ENCODE data around the gene MLST8. TPM values are rescaled to one million over a fixed set of nuclear protein-coding genes. Genes with fewer than 3 reads are reported as not detected.
"Not testable (repeated sequence)": the region's sequence is repeated elsewhere in the genome, so short reads cannot be mapped to it uniquely, and the experiment has no call there.

MLST8 gene
- polyA plus RNA-seq, 5 donors: 32.3 to 48.6 (median 33.9) TPM

DNA sequence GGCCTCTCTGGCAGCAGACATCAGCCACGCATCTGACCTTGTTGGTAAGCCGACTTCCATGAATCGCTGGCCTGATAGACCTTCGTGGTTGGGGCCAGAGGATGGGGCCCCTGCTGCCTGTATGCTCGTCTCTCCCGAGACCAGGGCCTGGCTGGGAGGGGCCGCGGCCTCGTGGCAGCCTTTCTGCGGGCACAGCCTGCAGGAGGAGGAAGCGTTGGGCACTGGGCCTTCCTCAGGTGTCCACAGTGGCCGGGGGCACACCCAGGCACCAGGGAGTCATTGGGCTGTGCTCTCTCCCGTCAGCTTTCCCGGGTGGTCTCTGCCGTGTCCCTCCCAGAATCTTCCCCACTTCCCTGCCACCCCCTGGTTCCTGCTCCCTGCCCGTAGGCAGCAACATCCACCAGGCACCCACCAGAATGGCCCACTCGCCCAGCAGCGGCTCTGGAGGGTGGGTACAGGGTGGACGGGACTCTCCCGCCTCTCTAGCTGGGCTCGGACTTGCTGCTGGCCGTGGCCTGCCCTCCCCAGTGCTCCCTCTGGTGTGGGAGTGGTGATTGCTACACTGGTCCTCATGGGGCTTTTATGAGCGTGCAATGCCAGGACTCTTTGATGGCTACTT lies 24.5 kb downstream of the MLST8 start:
- DNase-seq: no peak

DNA sequence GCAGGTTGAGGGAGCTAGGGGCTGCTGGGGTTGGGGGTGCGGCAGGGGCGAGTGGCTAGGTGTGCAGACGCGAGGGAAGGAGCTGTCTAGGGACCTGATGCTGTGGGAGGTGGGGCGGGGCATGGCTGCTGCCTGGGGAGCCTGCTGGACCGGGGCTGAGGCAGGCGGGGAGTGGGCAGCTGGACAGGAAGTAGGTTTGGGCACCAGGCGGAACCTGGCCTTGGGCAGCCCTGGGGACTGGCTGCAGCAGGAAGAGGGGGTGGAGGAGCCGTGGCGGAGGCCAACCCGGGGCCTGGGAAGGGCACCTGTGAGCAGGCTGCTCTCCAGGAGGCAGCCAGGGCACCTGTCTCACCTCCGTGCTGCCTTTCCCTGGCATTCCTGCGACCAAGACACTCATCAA lies 25.1 kb downstream of the MLST8 start:
- DNase-seq: no peak

DNA sequence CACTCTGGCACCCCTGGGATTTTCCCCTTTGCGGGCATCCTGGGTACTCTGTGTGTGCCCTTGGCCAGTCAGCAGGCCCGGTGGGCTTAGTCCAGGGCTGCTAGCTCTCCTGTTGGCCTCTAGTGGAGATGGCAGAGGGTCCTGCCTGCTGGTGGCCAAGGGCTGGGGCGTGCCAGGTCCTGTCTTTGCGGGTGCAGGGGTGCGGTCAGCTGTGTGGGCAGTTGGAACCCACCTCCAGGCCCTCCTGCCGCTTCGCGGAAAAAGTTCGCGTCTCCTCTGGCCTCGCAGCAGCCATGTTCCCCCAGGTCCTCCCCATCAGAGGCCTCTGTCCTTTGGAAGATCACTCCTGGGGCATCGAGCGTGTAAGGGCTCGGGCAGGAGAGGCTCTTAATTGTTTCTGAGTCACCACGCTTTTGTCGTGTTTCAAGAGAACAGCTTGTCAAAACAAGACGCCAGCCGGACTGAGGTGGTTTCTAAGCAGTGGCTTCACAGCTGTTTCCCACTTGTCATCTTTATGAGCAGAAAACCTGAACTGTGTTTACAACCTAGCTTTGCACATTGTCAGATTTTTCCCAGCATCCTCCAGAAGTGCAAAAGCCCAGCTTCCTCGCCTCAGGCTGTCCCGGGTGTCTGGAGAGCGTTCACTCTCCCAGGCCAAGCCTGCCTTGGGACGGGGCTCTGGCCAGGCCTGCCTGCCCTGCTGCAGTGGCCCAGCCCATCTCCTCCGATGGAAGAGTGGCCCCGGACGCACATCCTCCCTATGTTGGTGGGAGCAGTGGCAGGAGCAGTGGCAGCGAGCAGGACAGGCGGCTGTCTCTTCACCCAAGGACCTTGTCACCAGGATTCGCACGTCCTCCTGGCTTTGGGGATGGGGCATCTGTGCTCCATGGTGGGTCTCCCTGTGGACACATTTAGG lies 26.0 kb downstream of the MLST8 start:
- no peak for DNase-seq

DNA sequence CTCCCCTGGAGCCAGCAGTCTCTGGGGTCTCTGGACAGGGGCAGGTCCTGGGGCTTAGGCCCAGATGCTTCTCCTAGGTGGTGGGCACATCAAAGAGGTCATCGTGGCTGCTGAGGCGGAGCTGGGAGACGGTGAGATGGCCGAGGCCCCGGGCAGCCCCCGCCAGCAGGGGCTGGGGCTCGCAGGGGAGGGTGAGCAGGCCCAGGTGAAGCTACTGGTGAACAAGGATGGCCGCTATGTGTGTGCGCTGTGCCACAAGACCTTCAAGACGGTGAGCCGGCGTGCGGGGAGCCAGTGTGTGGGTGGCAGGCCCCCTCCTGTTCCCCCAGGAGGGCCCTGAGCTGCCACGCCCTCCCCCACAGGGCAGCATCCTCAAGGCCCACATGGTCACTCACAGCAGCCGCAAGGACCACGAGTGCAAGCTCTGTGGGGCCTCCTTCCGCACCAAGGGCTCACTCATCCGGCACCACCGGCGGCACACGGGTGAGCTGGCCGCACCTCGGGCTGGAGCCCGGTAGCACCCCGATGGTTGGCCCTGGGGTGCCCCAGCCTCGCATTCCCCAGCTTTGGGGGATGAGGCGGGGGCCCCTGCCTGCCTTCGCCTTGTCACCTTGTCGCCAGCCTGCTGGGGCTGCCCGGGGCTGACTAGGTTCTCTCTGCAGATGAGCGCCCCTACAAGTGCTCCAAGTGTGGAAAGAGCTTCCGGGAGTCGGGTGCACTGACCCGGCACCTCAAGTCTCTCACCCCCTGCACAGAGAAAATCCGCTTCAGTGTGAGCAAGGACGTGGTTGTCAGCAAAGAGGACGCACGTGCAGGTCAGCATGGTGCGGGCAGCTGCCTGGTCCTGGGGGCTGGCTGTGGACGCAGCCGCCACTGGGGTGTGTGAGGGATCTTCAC lies 27.1 kb downstream of the MLST8 start:
- no peak for DNase-seq

DNA sequence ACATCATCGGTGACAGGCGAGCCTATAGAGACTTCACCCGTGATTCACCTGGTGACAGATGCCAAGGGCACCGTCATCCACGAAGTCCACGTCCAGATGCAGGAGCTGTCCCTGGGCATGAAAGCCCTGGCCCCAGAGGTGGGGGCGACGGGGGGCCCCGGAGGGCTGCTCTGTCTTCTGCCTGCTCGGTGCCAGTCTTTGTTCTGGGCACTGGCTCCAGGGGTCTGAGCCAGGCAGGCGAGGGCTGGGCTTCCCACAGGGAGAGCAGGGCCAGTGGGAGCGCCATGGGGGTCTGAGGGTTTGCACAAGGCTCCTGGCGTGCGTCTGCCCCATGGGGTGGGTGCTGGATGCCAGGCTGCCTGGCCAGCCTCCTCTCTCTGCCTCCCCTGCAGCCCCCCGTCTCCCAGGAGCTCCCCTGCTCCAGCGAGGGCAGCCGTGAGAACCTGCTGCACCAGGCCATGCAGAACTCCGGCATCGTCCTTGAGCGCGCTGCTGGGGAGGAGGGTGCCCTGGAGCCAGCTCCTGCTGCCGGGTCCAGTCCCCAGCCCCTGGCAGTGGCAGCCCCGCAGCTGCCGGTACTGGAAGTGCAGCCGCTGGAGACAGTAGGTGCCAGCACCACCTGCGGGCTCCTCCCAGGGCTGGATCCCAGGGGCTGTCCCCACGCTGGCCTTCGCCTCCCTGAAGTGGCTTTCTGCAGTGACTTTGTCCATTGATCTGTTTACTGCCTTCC lies 28.0 kb downstream of the MLST8 start:
- DNase-seq: no peak

DNA sequence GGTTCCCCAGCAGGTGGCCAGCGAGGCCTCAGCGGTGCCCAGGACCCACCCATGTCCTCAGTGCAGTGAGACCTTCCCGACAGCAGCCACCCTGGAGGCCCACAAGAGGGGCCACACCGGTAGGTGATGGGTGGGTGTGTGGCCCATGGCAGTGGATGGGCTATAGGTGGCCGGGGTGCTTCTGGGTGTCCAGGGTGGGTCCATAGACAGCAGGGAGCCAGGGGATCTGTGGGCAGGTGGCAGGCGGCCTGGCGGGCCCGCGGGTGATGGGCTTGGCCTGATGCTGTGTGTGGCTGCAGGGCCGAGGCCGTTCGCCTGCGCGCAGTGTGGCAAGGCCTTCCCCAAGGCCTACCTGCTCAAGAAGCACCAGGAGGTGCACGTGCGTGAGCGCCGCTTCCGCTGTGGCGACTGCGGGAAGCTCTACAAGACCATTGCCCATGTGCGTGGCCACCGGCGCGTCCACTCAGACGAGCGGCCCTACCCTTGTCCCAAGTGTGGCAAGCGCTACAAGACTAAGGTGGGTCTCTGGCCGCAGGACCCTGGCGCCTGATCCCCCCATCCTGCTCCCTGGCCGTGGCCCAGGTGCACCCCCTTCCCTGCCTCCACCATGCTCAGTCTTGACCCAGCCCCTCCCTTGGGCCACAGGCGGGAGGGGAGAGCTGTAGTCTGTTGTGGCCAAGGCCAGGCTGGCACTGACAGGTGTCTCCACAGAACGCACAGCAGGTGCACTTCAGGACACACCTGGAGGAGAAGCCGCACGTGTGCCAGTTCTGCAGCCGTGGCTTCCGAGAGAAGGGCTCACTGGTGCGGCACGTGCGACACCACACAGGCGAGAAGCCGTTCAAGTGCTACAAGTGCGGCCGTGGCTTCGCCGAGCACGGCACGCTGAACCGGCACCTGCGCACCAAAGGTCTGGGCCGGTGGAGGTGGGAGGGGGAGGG lies 28.9 kb downstream of the MLST8 start:
- no peak for DNase-seq

DNA sequence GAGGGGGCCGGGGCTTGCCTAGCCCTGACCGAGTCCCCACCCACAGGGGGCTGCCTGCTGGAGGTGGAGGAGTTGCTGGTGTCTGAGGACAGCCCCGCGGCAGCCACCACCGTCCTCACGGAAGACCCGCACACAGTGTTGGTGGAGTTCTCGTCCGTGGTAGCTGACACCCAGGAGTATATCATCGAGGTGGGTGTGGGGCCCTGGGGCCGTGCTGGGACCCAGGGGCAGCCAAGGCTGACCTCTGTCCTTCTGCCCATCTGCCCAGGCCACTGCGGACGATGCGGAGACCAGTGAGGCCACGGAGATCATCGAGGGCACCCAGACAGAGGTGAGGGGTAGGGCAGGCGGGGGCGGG lies 29.5 kb downstream of the MLST8 start:
- no peak for DNase-seq

DNA sequence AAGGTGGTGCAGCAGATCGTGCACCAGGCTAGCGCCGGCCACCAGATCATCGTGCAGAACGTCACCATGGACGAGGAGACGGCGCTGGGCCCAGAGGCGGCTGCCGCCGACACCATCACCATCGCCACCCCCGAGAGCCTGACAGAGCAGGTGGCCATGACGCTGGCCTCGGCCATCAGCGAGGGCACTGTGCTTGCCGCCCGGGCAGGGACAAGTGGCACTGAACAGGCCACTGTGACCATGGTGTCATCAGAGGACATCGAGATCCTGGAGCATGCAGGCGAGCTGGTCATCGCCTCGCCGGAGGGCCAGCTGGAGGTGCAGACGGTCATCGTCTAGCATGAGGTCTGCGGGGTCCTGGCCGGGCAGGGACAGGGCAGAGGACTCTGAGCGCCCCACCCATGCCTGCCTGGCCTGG lies 30.0 kb downstream of the MLST8 start:
- no peak for DNase-seq

DNA sequence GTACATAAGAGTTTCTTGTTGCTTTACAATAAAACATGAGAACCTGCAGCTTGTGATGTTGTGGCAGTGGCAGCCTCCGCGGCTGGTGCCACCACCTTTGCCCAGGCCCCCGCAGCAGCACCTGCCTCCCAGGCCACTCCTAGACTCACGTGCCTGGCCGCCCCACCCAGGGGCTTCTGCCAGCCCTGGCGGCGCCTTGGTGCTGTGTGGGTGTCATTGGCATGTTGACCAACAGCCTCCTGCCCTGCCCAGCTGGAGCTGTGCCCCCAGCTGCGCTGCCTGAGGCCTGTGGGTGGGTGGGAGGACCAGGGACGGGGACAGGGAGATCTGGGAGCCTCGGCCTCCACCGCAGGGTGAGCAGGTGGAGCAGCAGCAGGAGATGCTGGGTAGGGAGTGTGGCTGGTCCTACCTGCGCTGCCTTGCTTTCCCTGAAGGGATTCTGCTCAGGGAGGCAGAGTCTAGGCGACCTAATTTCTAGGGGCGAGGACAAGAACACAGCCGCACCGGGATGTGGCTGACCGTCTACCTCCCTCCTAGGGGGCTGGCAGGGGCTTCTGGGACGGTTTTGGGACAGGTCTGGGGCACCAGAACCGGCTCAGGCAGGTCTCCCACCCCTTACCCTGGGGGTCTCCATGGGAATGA lies 30.6 kb downstream of the MLST8 start:
- no peak for DNase-seq

DNA sequence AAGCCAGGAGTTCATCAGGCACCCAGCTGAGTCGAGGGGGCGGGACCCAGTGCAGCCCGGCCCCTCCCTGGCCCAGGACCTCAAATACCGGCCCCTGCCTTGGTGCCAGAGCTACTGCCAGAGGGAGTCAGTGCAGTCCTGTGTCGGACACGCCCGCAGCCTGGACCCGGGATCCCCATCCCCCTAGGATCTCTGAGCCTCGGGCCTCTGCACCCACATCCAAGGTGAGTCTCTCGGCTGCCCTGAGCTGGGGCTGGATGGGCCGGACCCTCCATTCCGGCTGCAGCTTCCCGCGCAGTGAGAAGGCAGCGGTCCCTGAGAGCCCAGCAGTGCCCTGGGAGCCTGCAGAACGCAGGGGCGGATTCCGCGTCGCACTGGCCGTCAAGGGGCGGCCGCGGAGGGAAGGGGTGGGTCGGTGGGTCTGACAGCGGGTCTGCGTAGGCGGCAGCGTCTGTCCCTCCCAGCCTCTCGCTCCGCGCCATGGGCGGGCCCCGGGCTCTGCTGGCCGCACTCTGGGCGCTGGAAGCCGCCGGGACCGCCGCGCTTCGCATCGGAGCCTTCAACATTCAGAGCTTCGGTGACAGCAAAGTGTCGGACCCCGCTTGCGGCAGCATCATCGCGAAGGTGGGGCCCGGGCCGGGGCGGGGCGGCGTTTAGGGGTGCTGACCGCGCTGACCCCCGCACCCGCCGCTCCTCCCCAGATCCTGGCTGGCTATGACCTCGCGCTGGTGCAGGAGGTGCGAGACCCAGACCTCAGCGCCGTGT lies 31.3 kb downstream of the MLST8 start, which contains the start of gene DNASE1L2:
Gene DNASE1L2, plus strand, starts transcription at position 108 of the 765 bp plus-strand sequence. Its CDS starts 373 bp downstream, at position 481.
- no peak for DNase-seq

DNA sequence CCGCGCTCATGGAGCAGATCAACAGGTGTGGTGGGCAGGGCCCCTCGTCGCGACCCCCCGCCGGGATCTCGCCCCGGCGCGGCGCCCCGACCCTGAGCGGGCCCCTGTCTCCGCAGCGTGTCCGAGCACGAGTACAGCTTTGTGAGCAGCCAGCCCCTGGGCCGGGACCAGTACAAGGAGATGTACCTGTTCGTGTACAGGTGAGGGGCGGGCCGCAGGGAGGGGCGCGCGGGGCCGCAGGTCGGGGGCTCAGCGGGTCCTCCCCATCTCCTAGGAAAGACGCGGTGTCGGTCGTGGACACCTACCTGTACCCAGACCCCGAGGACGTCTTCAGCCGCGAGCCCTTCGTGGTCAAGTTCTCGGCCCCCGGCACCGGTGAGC lies 31.8 kb downstream of the MLST8 start:
- no peak for DNase-seq

DNA sequence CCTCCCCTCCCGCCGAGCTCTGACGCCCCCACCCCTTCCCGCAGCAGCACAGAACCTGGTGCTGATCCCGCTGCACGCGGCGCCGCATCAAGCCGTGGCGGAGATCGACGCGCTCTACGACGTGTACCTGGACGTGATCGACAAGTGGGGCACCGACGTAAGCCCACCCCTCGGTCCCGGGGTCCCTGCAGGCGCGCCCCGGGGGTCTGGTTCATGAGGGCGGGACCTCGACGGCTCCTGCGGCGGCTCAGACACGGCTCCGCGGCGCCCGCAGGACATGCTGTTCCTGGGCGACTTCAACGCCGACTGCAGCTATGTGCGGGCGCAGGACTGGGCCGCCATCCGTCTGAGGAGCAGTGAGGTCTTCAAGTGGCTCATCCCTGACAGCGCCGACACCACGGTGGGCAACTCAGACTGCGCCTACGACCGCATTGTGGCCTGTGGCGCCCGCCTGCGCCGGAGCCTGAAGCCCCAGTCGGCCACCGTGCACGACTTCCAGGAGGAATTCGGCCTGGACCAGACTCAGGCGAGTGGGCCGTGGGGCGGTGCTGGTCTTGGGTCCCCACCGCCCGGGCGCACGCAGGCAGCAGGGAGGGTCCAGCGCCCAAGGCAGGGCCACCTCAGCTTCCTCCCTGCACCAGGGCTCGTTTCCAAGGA lies 32.4 kb downstream of the MLST8 start:
- no peak for DNase-seq

DNA sequence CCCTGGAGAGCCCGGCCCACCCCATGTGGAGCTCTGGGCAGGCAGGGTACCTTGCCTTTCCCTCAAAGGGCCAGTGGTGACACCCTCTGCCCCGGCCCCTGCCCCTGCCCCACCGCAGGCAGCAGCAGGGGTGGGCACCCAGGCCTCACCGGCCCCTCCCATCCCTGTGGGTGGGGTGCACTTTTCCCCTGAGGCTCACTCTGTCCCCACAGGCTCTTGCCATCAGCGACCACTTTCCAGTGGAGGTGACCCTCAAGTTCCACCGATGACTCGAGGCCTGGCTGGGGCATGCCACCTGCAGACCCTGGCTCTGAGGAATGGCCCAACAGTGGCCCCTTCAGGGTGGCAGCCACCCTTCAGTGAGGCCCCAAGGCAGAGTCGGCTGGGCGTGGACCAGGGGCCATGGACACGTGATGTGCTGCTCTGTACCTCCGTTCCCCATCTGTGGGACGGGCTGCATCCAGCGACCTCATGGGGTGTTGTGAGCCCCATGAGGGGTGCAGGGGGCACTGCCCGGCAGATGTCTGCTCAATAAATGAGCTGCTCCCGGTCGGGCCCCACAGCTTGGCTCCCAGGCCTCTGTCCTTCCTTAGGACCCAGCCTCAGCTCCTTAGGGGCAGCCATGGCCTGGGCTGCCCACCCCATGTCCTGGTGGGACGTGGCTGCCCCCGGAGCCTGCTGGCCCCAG lies 33.0 kb downstream of the MLST8 start:
- DNase-seq: no peak

DNA sequence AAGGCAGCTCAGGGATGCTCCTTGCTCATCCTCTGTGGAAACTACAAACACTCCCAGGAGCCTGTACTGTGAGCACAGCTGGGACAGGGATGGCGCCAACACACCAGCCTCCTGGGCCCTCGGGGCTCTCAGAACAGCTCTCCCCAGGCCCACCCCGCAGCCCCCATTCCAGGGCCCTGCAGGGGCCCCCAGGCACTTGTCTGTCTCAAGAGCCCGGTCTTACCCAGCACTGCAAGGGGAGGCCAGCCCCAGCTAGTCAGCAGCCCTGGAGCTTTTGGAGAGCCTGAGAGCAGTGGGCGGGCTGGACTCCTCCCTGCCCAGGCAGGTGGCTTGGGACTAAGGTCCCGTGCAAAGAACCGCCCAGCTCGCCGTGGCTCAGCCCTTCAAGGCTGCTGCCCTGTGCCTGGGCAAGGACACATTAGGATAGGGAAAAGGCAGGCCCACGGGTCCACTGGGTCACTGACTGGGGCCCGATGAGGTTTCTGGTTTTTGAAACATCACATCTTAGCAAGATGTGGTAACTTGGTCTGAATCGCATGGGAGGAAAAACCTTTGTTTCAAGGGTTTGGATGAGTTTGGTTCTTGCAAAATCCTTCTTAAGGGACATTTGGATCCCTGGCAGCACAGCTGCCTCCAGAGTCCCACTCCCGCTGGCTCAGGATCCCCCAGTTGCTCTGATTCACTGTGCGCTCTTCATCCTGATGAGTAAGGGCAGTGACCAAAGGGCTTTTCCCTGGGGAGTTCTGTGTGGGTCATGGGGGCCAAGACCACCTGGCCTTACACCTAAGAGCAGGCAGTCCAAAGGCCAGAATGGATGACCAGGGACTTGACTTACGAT lies 33.8 kb downstream of the MLST8 start:
- no peak for DNase-seq

DNA sequence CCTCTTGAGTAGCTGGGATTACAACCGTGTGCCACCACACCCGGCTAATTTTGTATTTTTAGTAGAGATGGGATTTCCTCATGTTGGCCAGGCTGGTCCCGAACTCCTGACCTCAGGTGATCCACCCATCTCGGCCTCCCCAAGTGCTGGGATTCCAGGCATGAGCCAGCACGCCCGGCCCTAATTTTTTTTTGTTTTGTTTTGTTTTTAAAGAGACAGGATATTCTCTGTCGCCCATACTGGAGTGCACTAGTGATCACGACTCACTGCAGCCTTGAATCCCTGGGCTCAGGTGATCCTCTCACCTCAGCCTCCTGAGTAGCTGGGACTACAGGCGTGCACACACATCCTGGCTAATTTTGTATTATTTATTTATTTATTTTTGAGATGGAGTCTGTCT lies 35.1 kb downstream of the MLST8 start:
- DNase-seq: not testable (repeated sequence)

DNA sequence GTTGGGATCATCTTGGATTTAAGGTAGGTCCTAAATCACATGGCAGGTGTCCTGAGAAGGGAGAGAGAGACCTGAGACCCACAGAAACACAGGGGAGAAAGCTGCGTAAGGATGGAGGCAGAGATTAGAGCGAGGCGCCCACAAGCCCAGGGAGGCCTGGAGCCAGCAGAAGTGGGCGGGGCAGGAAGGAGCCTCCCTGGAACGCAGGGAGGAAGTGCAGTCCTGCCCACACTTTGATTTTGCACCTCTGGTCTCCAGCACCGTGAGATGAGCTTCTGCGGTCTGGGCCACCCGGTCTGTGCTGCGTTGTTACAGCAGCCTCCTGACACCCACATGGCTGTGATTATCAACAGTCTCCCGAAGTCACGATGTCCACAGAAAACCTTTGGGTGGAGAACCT lies 37.3 kb downstream of the MLST8 start:
- no peak for DNase-seq

DNA sequence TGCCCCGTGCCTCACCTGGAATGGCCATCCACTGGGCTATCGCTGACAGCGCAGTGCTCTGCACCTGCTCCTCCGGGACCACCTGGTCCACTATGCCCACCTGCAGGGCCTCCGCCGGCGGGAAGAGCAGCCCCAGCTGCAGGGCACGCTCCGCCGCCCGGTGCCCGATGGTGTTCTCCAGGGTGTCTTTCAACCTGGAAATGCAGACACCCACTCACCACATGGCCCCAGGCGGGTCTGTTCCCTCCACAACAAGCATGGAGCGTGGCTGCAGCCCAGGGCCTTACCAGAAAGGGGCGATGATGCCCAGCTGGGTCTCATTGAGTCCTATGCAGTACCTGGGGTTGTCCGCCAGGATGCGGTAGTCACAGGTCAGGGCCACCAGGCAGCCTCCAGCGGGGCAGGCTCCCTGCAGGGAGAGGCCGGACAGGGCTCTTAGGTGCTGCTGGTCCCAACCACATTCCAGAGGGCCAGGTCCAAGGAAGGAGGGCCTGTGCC lies 37.8 kb downstream of the MLST8 start:
- no peak for DNase-seq

Measured in right lung (tissue), 5 donors.